ENCODE results near the gene CACNA1F.

CACNA1F gene

DNA sequence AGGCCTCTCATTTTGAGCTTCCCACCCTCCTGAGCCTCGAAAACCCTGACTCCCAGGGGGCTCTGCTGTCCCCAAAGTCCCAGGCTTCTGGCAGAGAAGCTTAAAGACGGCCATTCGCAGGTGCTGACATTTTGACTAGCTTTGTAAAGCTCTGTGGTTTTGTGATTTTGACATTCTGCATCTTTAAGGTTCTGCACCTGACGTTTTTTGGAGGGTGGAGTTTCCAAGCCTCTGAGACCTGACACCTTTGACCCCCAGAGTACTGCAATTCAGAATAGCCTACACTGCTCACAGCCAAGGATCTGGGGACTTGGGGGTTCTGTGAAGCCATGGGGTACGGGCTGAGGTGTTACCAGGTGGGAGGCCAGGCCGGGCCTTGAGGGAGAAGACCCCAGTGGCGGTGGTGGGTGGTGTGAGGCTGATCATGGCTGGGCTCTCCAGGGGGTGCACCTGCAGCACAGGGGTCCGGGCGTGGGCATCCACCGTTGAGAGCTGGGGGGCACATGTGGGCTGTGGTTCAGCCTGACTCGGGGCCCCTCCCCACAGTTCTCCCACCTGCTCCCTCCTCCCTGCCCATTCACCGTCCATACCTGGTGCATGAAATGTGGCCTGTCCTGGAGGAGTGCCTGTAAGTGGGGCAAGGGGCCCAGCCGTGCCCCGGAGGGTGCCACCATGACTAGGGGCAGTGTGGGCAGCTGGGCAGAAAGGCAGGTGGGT, 24.1 kb upstream of the CACNA1F start:
- DNase-seq (ENCODE audit: low read depth), result no peak

DNA sequence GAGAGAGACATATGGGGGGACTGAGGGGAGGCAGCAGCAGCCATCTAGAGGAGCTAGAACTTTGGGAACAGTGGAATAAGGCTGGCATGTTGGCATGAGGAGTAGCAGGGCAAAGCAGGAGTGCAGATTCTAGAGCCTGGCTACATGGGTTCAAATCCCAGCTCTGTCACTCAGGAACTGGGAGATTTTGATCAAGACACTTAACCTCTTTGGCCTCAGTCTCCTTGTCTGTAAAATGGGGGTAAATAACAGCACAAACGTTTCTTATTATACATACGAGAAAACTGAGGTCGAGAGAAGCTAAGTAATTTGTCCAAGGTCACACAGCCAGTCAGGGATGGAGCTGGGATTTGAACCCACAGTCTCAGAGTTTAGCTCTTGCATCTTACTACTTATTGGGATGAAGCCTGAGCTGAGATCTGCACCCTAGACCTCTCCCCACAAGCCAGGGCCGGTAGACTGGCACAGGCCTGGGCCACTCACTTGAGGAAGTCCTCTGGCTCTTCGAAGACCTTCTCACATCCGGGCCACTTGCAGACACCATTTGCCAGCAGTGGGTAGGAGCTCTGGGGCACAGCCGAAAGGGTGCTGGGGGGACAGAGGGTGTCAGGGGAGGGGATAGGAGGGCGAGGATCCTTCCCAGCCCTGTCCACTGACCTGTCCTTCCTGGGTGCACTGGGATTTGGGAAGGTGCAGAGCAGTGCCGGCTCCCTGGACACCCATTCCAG, 23.3 kb upstream of the CACNA1F start:
- no peak for DNase-seq (ENCODE audit: low read depth)

DNA sequence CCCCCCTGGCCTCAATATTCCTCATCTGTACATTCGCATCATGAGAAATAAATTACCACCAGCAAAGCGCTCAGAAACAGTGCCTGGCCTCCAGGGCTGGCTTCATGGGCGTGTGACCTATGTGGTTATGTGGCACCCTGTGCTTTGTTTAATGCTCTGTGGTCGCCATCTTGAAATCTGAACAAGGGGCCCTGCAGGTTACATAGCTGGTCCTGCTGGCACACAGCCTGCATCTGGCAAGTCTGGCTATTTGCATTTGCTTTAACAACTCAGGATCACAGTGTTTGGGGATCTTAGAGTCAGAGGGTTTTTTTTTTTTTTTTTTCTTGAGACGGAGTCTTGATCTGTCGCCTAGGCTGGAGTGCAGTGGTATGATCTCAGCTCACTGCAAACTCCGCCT, 21.5 kb upstream of the CACNA1F start:
- no peak for DNase-seq (ENCODE audit: low read depth)

DNA sequence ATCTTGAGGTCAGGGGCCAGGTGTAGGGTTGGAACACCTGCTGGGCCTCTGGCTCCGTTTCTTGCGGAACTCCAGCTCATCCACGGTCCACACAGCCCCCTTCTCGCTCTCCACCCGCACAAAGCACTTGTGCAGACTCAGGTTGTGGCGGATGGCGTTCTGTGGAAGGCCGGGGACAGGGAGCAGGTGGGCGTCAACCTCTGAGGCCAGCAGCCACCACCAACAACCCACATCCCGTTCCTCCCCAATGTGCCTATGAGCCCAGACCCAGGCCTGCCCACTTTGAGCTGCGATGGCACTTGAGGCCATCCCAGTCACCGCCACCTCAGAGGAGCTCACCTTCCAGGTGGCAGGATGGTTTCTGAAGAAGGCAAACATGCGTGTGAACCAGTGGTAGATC, 18.2 kb upstream of the CACNA1F start:
- no peak for DNase-seq (ENCODE audit: low read depth)

DNA sequence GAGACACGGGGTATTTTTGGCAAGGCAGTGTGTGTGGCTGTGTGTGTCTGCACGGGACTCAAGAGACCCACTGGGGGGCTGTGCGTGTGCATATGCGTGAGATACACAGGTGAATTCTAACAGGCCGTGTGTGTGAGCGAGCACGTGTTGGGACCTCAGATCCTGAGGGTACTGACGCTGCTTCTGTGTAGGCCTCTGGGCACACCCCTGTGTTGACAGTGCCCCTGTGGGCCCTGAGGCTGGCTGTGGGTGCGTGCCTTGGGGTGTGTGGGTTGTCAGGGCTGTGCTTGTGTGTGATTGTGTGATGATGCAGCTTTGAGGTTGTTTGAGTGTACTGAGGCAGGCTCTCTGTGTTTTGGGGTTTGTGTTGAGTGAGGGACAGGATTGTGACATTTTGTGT, 17.4 kb upstream of the CACNA1F start:
- DNase-seq (ENCODE audit: low read depth), result no peak

DNA sequence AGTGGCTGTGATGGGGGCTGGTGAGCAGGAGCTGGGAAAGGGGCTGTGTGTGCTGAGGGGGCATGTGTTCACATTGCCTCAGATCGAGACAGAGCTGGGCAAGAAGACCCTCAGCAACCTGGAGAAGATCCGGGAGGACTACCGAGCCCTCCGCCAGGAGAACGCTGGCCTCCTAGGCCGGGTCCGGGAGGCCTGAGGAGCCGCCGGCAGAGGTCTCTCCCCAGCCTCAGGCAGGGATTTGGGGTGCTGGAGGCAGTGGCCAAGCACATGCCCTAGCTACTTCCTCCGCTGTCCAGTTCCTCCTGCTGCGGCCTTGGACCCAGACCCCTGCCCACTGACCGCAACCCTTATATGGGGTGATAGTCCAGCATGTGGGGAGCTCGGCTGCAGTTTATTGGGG, 16.9 kb upstream of the CACNA1F start:
- DNase-seq (ENCODE audit: low read depth), result no peak

DNA sequence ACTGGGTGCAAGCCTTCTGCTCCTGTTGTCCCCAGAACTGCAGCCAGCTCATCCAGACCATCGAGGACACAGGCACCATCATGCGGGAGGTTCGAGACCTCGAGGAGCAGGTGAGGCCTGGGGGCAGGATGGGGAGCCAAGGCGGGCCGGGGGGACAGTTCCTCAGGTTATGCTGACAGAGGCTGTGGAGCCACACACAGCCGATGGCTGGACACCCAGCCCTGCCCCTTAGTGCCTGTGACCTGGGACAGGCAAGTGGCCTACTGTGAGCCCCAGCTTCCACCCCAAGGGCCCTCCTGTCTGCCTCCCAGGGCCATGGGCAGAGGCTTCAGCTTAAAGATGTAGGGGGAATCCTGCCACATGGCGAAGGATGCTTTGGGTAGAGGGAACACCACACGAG, 16.5 kb upstream of the CACNA1F start:
- no peak for DNase-seq (ENCODE audit: low read depth)

DNA sequence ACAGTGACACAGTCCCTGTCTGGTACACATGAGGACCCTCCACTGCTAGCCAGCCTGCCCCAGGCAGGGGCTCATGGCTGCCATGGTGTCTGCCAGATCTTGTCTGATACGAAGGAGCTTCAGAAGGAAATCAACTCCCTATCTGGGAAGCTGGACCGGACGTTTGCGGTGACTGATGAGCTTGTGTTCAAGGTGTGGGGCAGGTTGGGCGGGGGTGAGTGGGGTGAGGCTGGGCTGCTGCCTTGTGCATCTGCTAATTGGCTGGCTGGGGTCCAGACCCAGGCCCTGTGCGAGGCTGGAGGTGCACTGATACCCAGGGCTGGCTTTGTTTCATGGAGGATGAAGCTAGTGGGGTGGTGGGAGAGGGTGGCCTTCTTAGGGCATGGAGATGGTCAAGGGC, 15.9 kb upstream of the CACNA1F start:
- no peak for DNase-seq (ENCODE audit: low read depth)

DNA sequence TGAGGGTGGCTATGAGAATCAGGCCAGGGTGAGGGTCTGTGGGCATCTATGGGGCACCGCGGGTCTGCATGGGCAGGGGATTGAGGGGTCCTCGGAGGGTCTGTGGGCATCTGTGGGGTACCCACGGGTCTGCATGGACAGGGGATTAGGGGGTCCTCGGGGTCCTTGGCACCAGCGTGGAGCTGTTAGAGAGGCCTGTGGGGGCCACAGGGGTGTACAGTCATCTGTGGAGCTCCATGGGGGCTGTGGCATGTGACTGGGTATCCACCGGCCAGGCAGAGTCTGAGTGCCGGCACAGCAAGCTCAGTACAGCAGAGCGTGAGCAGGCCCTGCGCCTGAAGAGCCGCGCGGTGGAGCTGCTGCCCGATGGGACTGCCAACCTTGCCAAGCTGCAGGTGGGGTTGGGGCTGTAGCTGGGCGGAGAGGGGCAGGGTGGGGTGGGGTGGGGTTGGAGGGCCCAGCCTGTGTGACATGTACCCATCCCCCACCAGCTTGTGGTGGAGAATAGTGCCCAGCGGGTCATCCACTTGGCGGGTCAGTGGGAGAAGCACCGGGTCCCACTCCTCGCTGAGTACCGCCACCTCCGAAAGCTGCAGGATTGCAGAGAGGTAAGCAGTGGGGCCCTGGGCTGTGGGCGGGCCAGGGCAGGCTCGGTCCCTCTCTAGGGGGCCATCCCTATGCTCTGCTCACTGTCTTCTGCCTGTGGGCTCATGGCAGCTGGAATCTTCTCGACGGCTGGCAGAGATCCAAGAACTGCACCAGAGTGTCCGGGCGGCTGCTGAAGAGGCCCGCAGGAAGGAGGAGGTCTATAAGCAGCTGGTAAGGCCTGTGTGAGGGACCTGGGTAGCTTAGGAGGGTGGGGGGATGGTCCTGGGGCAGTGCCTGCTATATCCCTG, 15.0 kb upstream of the CACNA1F start:
- DNase-seq (ENCODE audit: low read depth), result no peak

DNA sequence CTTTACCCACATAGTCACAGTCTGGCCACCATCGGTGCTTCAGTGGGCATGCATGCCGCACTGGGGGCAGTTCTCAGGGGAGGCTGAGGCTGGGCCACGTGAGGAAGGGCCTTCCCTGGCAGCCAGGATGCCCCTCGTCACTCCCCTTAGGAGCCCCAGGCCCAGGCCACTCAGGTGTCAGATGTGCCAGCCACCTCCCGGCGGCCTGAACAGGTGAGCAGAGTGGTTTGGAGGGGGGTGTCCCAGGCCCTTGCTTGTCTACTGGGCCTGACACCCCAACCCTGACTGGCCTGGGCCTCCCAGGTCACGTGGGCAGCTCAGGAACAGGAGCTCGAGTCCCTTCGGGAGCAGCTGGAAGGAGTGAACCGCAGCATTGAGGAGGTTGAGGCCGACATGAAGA, 14.2 kb upstream of the CACNA1F start:
- DNase-seq (ENCODE audit: low read depth), result no peak

DNA sequence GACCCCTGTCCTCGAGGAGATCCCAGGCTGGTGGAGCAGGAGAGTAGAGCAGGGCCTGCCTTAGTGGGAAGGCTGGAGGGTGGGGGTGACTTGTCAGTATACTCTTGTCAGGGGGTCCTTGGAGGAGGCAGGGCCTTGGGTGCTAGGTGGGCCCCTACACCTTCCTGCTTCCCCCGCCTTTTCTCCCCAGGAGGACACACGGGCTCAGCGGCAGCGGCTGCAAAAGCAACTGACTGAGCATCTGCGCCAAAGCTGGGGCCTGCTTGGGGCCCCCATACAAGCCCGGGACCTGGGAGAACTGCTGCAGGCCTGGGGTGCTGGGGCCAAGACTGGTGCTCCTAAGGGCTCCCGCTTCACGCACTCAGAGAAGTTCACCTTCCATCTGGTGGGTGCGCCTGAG, 13.4 kb upstream of the CACNA1F start:
- DNase-seq (ENCODE audit: low read depth), result no peak

DNA sequence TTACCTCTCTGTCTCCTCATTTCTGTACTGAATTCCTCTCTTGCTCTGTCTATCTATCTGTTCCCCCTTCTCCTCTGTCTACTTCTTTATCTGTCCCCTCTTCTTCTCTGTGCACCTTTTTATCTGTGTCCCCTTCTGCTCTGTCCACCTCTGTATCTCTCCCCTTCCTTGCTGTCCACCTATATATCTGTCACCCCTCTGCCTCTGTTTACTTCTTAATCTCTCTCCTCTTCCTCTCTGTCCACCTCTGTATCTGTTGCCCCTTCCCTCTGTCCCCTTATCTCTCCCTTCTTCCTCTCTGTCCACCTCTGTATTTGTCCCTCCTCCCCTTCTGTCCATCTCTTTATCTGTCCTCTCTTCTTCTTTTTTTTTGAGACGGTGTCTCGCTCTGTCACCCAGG, 11.1 kb upstream of the CACNA1F start:
- no peak for DNase-seq (ENCODE audit: low read depth)

DNA sequence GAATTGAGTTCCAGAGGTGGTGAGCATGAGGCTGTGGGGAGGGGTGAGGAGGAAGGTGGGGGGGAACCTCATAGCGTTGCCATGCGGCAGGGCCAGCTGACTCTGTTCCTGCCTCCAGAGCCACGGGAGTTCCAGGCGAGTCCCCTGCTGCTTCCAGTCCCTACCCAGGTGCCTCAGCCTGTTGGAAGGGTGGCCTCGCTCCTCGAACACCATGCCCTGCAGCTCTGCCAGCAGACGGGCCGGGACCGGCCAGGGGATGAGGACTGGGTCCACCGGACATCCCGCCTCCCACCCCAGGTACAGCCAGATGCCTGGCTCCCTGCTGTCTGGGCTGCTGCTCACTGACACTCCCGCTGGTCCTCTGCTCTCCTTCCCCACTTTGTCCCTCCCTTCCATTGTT, 10.0 kb upstream of the CACNA1F start:
- no peak for DNase-seq (ENCODE audit: low read depth)

DNA sequence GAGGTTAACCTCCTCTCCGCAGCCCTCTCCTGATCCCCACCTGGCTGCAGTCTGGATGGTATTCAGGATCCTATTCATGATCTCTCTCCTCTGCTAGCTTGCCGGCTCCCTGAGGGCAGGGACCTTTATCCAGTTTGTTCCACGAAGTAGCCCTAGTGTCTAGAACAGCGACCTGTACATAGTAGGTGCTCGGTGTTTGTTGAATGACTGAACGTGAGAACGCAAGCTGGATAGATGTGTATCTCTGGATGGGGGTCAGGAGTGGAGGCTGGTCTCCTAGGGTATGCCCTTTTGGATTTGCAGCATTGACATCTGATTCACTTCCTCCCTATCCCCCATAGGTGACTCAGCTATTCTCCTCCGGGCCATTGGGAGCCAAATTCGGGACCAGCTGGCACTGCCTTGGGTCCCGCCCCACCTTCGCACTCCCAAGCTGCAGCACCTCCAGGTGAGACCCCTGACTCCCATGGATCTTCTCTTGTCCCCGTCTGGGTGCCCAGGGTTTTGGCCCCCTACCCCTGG, 9.5 kb upstream of the CACNA1F start:
- peak; percentile 1 for DNase-seq (ENCODE audit: low read depth)

DNA sequence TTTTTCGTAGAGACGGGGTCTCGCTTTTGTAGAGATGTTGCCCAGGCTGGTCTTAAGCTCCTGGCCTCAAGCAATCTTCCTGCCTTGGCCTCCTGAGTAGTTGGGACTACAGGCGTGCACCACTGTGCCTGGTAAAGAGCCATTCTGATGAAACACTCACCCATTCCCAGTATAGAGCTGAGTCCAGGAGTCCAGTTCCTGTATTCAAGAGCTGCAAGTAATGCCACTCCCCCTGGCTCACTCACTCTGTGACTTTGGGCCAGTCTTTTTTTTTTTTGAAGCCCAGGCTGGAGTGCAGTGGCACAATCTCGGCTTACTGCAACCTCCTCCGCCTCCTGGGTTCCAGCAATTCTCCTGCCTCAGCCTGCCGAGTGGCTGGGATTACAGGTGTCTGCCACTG, 5.6 kb upstream of the CACNA1F start:
- no peak for DNase-seq (ENCODE audit: low read depth)

DNA sequence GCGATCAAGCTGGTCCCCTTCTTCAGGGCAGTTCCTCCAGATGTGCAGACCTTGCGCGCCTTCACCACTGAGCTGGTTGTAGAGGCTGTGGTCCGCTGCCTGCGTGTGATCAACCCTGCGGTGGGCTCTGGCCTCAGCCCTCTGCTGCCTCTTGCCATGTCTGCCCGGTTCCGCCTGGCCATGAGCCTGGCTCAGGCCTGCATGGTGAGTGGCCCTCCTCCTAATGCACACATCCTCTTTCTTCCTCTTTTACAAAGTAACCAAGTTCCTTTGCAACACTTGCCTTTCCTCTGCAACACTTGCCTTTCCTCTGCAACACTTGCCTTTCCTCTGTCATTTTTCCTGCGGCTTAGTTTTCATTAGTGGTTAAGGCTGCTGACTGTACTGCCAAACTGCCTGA, 3.9 kb upstream of the CACNA1F start:
- no peak for DNase-seq (ENCODE audit: low read depth)

DNA sequence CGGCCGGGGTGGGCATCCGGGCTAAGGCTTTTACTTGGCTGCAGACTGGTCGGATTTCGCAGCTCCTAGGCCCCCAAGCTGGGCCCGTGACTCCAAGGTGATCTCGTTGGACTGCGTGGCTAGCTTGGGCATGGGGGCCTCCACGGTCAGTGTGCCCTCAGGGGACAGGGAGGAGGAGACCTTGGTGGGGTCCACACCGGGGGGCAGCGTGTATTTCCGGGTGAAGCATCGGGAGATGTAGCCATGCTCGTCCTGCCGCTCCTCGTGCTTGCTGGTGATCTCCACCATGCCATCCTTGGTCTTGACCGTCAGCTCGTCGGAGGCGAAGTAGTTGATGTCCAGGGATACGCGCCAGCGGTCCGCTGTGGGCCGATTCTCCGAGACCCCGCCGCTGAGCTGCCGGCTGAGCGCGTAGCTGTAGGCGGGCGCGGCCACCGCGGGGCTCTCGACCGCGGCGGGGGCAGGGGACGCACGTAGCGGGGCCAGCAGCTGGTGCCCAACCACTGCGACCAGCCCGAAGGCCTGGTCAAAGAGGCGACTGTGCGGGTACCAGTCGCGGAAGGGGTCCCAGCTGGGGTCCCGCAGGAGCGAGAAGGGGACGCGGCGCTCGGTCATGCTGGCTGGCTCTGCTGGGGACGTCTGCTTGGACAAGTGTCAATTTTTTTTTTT, 881 bp upstream of the CACNA1F start:
- DNase-seq (ENCODE audit: low read depth), result no peak

DNA sequence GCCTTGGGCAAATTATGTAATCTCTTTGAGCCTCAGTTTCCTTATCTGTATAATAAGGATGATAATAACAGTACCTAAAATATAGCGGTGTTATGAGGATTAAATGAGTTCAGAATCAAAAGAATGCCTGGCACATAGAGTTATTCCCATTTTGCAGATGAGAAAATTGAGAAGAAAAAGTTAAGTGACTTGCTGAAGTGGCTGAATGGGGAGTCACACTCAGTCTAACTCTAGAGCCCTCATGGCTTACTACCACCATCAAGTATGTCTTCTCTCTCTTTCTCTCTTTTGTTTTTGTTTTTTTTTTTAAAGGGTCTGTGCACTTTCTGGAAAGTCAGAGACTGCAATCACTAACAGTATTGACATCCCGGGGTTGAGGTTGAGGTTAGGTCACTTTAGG, 615 bp downstream of the CACNA1F start:
- no peak for DNase-seq (ENCODE audit: low read depth)

DNA sequence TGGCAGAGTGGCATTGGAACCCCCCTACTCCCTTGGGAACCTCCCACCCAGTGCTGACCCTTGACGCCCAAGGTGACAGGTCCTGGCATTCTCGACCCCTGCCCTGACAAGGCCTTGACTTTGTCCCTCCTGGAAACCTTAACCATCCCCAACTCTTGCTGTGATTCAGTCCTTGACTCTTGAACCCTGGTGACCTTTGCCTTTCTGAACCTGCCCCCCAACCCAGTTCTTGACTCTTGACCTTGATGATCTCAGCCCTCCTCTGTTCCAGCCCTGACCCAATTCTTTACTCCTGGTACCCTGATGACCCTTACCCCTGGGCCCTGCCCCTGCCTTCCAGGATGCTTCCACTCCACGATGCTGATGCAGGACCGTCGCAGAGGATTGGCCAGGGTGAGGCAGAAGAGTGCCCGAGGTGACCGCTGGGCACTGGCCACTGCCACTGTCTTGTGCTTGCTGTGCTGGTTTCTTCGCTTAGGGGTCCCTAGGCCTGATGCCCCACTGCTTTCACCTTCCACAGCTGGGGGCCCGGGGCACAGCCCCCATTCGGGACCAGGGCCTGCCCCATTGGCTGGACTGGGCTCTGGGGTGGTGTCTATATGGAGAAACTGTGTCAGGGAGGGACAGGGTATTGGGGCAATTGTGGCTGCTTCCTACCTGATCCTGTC, 1.7 kb downstream of the CACNA1F start:
- no peak for DNase-seq (ENCODE audit: low read depth)

DNA sequence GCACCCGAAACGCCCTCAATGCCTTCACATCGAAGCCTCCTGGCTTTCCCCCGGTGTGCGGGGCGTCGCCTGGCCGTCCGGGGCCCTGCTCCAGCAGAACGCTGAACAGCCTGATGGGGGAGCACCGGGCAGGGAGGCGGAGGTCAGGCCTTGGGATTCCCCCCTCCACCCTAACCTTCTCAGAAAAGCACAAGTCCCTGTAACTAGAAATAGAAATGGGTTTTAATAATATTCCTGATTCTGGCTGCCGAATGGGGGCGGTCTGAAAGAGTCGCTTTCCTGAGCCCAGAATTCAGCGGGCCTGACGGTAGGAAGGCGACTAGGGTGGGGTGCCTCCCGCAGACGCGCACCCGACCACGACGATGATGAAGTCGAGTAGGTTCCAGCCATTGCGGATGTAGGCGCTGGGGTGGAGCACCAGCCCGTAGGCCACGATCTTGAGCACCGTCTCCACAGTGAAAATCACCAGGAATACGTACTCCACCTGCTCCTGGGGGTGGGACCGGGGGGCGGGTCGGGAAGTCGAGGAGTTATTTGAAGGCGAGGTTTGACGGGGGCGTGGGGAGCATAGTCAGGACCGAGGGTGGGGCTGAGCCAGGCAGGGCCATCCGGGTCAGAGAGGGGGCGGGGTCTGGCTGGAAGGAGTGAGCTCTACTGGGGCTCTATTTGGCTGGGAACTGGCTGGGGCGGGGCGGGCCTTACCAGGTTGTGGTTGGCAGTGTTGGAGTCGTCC, 2.5 kb downstream of the CACNA1F start:
- DNase-seq (ENCODE audit: low read depth), result no peak

DNA sequence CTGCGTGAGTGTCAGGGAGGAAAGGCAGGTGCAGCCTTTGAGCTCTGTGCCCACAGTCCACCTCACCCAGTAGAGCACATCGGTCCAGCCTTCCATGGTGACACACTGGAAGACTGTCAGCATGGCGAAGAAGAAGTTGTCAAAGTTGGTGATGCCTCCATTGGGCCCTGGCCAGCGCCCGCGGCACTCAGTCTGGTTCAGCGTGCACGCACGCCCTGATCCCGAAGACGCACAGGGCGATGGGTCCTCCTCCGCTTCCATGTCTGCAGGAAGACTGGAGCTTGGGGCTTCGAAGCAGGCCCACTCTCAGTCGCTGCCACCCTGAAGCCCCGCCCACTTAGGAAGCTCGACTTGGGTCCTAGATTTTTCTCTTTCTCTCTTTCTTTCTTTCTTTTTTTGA, 5.0 kb downstream of the CACNA1F start:
- DNase-seq (ENCODE audit: low read depth), result no peak
